Astrocyte (in vitro differentiated cells and primary cell): ENCODE measurements around the gene CTDSPL.

Experiments used
- EZH2 ChIP-seq: IDR thresholded peaks from 2 replicates; pipeline ENCODE4 v1.6.1; 2012; ENCODE audit warnings: mild to moderate bottlenecking, low read length, inconsistent platforms; ENCODE audit not compliant: insufficient read depth
- TF ChIP-seq, protein P1 (sequence below): IDR thresholded peaks from 2 replicates; pipeline ENCODE4 v1.5.1; 2011; ENCODE audit warnings: low read depth, mild to moderate bottlenecking, inconsistent platforms, low read length, moderate library complexity; ENCODE audit not compliant: insufficient read depth

DNA sequence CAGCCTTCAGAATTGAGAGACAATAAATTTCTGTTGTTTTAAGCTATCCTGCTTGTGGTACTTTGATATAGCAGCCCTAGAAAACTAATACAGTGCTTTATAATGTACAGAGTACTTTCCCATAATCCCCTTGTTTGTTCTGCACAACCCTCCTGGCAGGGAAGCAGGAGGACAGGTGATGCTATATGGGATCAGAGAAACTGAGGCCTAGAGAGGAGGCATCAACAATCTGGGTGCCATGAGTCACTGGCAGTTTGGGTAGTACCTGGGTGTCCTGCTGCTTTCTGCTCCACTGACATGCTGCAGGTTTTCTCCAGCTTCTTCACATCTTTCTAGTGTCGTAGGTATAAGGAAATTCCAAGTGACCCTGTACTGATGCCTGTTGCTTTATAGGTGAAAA is 55.0 kb downstream of the CTDSPL start:
- TF ChIP-seq, protein P1, sequence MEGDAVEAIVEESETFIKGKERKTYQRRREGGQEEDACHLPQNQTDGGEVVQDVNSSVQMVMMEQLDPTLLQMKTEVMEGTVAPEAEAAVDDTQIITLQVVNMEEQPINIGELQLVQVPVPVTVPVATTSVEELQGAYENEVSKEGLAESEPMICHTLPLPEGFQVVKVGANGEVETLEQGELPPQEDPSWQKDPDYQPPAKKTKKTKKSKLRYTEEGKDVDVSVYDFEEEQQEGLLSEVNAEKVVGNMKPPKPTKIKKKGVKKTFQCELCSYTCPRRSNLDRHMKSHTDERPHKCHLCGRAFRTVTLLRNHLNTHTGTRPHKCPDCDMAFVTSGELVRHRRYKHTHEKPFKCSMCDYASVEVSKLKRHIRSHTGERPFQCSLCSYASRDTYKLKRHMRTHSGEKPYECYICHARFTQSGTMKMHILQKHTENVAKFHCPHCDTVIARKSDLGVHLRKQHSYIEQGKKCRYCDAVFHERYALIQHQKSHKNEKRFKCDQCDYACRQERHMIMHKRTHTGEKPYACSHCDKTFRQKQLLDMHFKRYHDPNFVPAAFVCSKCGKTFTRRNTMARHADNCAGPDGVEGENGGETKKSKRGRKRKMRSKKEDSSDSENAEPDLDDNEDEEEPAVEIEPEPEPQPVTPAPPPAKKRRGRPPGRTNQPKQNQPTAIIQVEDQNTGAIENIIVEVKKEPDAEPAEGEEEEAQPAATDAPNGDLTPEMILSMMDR, result no peak
- TF ChIP-seq EZH2, result no peak
